T-helper 2 cell treated with Interferon-gamma antibody and Interleukin-4, amounts not matched to agents 5 μg/mL and 100 μg/mL, for 36 hours (primary cell): Measurements from ENCODE around the gene ADGRA3.
"Not testable (repeated sequence)": the region's sequence is repeated elsewhere in the genome, so short reads cannot be mapped to it uniquely, and the experiment has no call there.

ENCODE experiments used
- DNase-seq: peaks from one replicate; pipeline ENCODE4 v3.0.0; 2021; ENCODE audit warnings: low spot score
- H3K27ac Mint-ChIP-seq: one replicate; pipeline ENCODE4 v1.8.0; 2021; ENCODE audit warnings: mild to moderate bottlenecking, mixed read lengths
- H3K27me3 Mint-ChIP-seq: one replicate; pipeline ENCODE4 v1.8.0; 2021; ENCODE audit warnings: low read depth, mixed read lengths
- H3K36me3 Mint-ChIP-seq: one replicate; pipeline ENCODE4 v1.8.0; 2021; ENCODE audit warnings: low read depth, mixed read lengths
- H3K4me1 Mint-ChIP-seq: one replicate; pipeline ENCODE4 v1.8.0; 2021; ENCODE audit warnings: low read depth, mixed read lengths
- H3K4me3 Mint-ChIP-seq: one replicate; pipeline ENCODE4 v1.8.0; 2022; ENCODE audit warnings: mild to moderate bottlenecking, moderate library complexity, mixed read lengths
- H3K9me3 Mint-ChIP-seq: one replicate; pipeline ENCODE4 v1.8.0; 2021; ENCODE audit warnings: mixed read lengths

ADGRA3 gene

DNA sequence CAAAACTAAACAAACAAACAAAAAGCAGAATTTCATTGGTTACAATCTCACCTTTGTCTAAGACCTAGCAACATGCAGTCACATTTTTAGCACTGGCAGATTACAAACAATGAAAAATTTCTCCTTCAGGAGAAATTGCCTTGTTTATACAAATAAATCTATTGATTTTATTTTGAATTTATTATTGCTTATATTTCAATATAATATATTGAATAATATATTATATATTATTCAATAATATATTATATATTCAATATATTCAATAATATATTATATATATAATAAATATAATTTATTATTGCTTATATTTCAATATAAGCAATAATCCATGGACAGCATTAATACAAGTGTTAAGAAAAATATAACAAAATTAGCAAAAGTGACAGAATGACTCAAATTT lies 131.7 kb downstream of the ADGRA3 start:
- peaks cover 5% of the 10 kb centered on the region for H3K9me3 Mint-ChIP-seq
- DNase-seq: no peak

DNA sequence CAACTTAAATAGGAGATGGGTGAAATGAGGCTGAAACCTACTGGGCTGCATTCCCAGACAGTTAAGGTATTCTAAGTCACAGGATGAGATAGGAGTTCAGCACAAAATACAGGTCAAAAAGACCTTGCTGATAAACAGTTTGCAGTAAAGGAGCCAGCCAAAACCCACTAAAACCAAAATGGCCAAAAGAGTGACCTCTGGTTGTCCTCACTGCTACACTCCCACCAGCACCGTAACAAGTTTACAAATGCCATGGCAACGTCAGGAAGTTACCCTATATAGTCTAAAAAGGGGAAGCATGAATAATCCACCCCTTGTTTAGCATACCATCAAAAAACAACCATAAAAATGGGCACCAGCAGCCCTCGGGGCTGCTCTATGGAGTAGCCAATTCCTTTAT lies 133.7 kb downstream of the ADGRA3 start:
- not testable (repeated sequence) for H3K27ac Mint-ChIP-seq

More for the DNA sequence above, 131.7 kb downstream of the ADGRA3 start:
- no peak overlapping the region for H3K27ac Mint-ChIP-seq
- peaks cover 19% of the 10 kb centered on the region for H3K36me3 Mint-ChIP-seq
- no peak overlapping the region for H3K4me3 Mint-ChIP-seq
- no peaks in the 10 kb centered on the region for H3K27me3 Mint-ChIP-seq
- H3K4me1 Mint-ChIP-seq: peaks cover 6% of the 10 kb centered on the region

DNA sequence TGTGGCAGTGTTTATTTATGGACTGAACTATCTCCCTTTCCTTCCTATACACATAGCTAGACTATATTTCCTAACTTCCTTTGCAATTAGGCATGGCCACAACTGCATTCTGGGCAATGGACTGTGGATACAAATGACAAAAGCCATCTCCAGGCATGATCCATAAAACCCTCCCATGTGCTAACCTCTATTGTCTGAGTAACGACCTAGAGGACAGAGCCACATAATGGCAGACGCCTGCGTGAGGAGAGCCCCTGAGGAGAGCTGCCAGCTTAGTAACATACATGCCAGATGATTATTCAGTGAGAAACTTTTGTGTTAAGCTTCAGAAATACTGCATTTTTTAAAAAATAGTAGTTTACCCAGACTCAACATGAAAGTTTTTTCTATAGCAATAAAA lies 142.9 kb downstream of the ADGRA3 start:
- H3K4me3 Mint-ChIP-seq: no peak overlapping the region
- H3K9me3 Mint-ChIP-seq: no peaks in the 10 kb centered on the region
- peaks cover 1% of the 10 kb centered on the region for H3K4me1 Mint-ChIP-seq
- no peak for DNase-seq
- H3K27ac Mint-ChIP-seq: no peak overlapping the region
- no peaks in the 10 kb centered on the region for H3K27me3 Mint-ChIP-seq
- no peaks in the 10 kb centered on the region for H3K36me3 Mint-ChIP-seq

More for the DNA sequence above, 133.7 kb downstream of the ADGRA3 start:
- H3K4me1 Mint-ChIP-seq, DNase-seq, H3K9me3 Mint-ChIP-seq, H3K4me3 Mint-ChIP-seq, H3K27me3 Mint-ChIP-seq: not testable (repeated sequence)
- peaks cover 14% of the 10 kb centered on the region for H3K36me3 Mint-ChIP-seq

DNA sequence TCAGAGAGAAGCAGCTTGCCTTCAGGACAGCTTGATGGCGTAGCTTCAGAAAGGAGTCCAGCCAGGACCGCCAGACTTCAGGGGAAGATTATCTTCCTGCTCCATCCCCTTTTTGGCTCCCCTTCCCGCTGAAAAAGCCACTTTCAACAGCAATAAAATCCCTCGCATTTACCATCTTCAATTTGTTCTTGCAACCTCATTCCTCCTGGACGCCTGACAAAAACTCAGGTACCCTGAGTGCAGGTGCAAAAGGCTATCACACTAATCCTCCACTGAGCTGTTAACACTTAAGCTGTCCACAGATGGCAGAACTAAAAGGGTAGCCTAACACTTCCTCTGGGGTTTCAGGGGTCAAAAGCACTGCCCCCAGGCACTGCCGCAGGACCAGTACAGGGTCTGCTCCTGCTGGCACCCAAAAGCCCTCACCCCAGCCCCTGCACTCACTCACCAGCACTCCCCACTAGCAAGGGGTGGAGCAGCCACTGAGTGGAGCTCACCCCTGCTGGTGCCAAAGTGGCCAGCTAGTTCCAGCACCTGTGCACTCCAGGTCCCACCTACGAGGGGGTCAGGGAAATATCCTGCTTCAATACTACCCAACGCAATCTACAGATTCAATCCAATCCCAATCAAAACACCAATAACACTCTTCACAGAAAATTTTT lies 145.8 kb downstream of the ADGRA3 start:
- no peaks in the 10 kb centered on the region for H3K9me3 Mint-ChIP-seq
- H3K27me3 Mint-ChIP-seq: no peaks in the 10 kb centered on the region
- H3K4me1 Mint-ChIP-seq: peaks cover 1% of the 10 kb centered on the region
- H3K4me3 Mint-ChIP-seq: no peak overlapping the region
- no peaks in the 10 kb centered on the region for H3K36me3 Mint-ChIP-seq
- DNase-seq: no peak
- no peak overlapping the region for H3K27ac Mint-ChIP-seq

DNA sequence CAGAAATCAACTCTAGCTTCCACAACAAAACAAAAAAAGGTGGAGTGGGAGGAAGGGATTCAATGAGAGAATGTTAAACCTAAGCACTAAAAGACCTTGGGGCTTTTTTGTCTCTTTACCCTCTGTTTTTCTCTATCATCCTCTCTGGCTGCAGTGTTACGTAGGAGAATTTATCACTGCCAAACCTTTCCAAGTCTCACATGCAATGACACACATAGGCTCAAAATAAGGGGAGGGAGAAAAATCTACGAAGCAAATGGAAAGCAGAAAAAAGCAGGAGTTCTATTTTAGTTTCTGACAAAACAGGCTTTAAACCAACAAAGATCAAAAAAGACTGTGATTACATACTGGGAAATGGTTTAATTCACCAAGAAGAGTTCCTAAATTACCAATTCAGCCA lies 152.1 kb downstream of the ADGRA3 start:
- Mint-ChIP-seq H3K9me3 (no peaks in the 10 kb centered on the region), H3K27me3 (no peaks in the 10 kb centered on the region), H3K27ac (no peak overlapping the region), H3K4me1 (no peaks in the 10 kb centered on the region), H3K36me3 (no peaks in the 10 kb centered on the region), H3K4me3 (no peak overlapping the region)
- no peak for DNase-seq

DNA sequence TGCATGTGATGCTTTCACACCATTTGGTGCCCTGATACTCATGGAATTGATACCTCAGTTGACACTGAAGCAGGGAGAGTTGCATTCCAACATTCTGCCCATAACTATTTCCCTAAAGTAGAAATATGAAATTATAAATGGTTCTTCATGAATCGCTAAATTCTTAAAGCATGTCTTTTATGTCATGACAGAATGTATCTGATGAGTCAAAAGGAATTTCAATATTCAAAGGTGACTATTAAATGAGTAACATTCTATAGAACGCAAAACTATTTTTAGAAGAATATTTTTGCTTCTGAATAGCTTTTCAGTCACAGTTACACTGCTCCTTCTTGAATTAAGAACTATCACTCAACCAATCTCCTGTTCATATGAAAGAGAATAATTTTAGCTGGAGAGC lies 152.8 kb downstream of the ADGRA3 start:
- Mint-ChIP-seq H3K27ac (no peak overlapping the region), H3K27me3 (no peaks in the 10 kb centered on the region), H3K9me3 (no peaks in the 10 kb centered on the region), H3K4me3 (no peak overlapping the region), H3K4me1 (no peaks in the 10 kb centered on the region), H3K36me3 (no peaks in the 10 kb centered on the region)
- DNase-seq: no peak

DNA sequence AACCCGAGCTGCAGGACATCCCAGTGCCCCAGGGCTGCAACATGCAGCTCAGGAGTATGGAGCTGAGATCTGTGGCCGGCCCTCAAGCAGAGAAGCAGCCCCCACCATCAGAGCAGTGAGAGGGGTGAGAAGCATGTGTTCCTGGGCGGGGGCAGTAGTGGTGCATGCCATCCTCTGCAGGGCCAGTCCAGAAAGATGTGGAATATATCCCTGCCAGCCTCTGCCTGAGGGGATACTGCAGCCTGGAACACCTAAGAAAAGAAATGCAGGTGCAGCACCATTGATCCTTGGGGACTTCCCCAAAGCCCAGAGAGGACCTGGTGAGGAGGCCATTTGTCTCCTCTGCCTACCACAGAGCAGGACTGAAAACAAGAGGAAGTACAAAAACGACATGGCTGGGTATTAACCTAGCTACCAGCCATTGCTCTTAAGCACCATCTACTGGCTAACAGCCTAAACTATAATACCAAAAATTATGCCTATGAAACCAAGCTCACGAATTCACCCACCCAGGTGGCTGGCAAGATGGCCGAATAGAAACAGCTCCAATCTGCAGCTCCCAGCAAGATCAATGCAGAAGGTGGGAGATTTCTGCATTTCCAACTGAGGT lies 158.8 kb downstream of the ADGRA3 start:
- no peaks in the 10 kb centered on the region for H3K4me1 Mint-ChIP-seq
- peaks cover 3% of the 10 kb centered on the region for H3K27me3 Mint-ChIP-seq
- no peak overlapping the region for H3K4me3 Mint-ChIP-seq
- H3K9me3 Mint-ChIP-seq: peaks cover 6% of the 10 kb centered on the region
- H3K27ac Mint-ChIP-seq: no peak overlapping the region
- DNase-seq: no peak
- H3K36me3 Mint-ChIP-seq: no peaks in the 10 kb centered on the region

DNA sequence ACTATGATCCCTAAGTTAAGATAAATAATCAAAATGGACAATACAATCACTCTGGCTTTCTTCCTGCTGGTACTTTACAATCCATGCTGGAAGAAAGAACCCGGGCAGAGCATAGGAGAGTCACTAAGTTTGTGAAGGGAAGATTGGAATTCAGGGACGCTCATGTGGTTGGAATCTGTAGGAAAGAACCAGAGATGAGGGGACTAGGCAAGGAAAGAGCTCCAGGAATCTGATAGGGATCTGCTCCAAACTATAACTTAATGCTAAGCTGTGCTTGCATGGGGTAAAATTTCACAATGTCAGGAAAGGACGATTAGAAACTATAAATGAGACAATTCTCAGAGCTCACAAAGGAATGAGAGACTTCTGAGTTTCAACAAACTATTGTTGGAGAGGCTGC lies 167.5 kb downstream of the ADGRA3 start:
- no peaks in the 10 kb centered on the region for H3K4me1 Mint-ChIP-seq
- DNase-seq: no peak
- peaks cover 6% of the 10 kb centered on the region for H3K9me3 Mint-ChIP-seq
- no peaks in the 10 kb centered on the region for H3K36me3 Mint-ChIP-seq
- no peaks in the 10 kb centered on the region for H3K27me3 Mint-ChIP-seq
- H3K27ac Mint-ChIP-seq: no peak overlapping the region
- no peak overlapping the region for H3K4me3 Mint-ChIP-seq

DNA sequence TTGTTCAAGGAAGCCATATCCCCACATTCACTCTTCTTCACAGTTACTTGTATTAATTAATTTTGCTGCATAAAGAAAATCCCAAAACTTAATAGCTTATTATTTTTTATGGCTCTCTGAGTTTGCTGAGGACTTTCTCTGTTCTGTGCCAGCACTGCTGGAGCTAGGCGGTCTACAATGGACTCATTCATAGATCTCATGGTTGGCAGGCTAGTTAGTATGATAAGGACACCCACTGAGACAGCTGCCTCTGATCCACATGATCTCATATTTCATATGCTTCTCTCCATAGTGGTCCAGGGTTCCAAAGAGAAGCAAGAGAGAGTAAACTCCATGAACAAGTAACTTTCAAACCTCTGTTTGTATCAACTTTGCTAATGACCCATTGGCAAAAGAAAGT lies 170.2 kb downstream of the ADGRA3 start:
- Mint-ChIP-seq H3K9me3 (no peaks in the 10 kb centered on the region), H3K4me1 (no peaks in the 10 kb centered on the region), H3K36me3 (no peaks in the 10 kb centered on the region), H3K27me3 (no peaks in the 10 kb centered on the region), H3K27ac (no peak overlapping the region), H3K4me3 (no peak overlapping the region)
- DNase-seq: no peak

DNA sequence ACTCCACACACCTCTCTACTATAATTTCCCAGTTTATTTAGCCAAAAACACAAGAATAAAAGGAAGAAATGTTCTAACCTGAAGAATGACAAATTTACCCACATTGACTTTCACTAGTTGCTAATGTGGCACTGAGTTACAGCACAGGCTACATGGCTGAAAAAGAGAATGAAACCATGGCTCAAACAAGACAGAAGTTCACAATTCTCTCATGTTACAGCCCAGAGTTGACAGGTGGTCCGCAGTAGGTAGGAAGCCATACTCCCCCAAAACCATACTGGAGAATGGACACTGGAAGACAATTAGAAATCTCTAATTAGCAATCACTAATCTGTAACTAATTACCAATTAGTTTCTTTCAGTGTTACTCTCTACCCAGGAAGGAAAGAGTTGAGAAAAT lies 170.8 kb downstream of the ADGRA3 start:
- no peak overlapping the region for H3K27ac Mint-ChIP-seq
- H3K27me3 Mint-ChIP-seq: no peaks in the 10 kb centered on the region
- no peak for DNase-seq
- no peaks in the 10 kb centered on the region for H3K36me3 Mint-ChIP-seq
- no peak overlapping the region for H3K4me3 Mint-ChIP-seq
- H3K4me1 Mint-ChIP-seq: no peaks in the 10 kb centered on the region
- no peaks in the 10 kb centered on the region for H3K9me3 Mint-ChIP-seq

DNA sequence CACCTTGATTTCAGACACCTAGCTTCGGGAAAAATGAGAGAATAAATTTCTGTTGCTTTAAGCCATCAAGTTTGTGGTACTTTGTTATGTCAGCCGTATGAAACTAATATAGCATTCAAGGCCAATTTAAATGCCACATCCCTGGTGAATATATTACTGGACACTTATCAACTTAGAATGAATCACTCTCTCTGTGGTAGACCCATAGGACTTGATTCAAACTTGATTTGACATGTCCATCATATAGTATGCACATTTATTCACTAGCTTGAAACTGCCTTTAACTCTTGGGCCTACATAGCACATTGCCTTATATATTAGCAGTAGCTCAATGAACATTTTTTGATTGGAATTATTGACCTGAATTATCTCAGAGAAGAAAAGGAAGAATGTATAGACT lies 172.3 kb downstream of the ADGRA3 start:
- H3K27ac Mint-ChIP-seq: no peak overlapping the region

DNA sequence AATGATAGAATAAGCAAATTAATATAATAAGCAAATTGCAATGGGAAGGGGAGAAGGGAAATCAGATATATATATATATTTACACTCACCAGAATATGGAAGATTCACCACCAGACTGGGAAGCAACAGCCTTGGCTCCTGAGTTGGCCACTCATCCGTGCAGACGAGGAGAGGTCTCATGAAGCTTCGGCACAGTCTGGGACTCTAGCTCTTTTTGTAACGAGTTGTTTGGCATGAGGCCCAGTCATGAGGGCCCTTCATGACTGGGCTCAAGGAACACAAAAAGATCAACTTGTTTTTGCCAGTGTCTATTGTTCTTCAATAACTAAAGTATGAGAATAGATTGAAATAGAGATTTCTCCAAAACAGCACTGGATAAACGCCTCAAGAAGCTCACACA lies 176.4 kb downstream of the ADGRA3 start:
- H3K4me1 Mint-ChIP-seq: no peaks in the 10 kb centered on the region
- H3K27ac Mint-ChIP-seq: no peak overlapping the region
- H3K9me3 Mint-ChIP-seq: no peaks in the 10 kb centered on the region
- no peaks in the 10 kb centered on the region for H3K27me3 Mint-ChIP-seq
- DNase-seq: no peak
- no peaks in the 10 kb centered on the region for H3K36me3 Mint-ChIP-seq
- H3K4me3 Mint-ChIP-seq: no peak overlapping the region

More for the DNA sequence above, 172.3 kb downstream of the ADGRA3 start:
- Mint-ChIP-seq H3K36me3 (no peaks in the 10 kb centered on the region), H3K4me3 (no peak overlapping the region), H3K9me3 (no peaks in the 10 kb centered on the region), H3K4me1 (no peaks in the 10 kb centered on the region), H3K27me3 (no peaks in the 10 kb centered on the region)
- DNase-seq: no peak

DNA sequence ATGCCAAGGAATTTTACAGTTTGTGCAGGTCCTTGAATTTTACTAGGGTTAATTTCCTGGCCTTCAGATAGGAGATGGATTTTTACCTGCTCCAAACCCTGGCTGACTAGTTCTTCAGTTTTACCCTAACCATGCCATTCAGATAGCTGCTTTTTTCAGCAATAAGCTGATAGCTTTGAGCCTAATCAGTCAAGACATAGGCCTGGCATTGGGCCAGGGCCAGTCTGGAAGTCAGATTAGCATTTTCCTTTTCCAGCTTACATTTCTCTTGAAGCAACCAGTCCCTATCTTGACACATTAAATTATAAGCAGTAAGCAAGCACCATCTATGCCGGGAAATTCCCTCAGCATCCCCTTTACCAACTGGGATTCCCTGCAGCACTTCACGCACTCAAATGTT lies 177.1 kb downstream of the ADGRA3 start:
- no peaks in the 10 kb centered on the region for H3K9me3 Mint-ChIP-seq
- H3K4me1 Mint-ChIP-seq: no peaks in the 10 kb centered on the region
- no peaks in the 10 kb centered on the region for H3K27me3 Mint-ChIP-seq
- H3K36me3 Mint-ChIP-seq: no peaks in the 10 kb centered on the region
- H3K4me3 Mint-ChIP-seq: no peak overlapping the region
- no peak overlapping the region for H3K27ac Mint-ChIP-seq
- DNase-seq: no peak
